CD4-positive, alpha-beta T cell treated with Interleukin-6 for 4 hours (primary cell): ENCODE measurements around the gene HLCS.

Experiments
- DNase-seq: peaks from one replicate; pipeline ENCODE4 v3.0.0-alpha.2; 2020; ENCODE audit warnings: mixed read lengths

The HLCS gene

GRCh38 chr21:36985751-36986594 lies 19.5 kb upstream of the HLCS start:
- no peak for DNase-seq

- DNase-seq, result no peak
Observed at GRCh38 chr21:36981977-36982700, 15.7 kb upstream of the HLCS start.

GRCh38 chr21:36981049-36981391 lies 14.6 kb upstream of the HLCS start:
- no peak for DNase-seq

- DNase-seq, result peak; percentile 20
Observed at GRCh38 chr21:36980280-36981048, 14.0 kb upstream of the HLCS start.

GRCh38 chr21:36976882-36977651 lies 10.6 kb upstream of the HLCS start:
- peak; percentile 23 for DNase-seq

GRCh38 chr21:36976228-36976861 lies 9.9 kb upstream of the HLCS start:
- DNase-seq, result no peak

- no peak for DNase-seq
Observed at GRCh38 chr21:36974851-36975192, 8.4 kb upstream of the HLCS start.

GRCh38 chr21:36973986-36974850 lies 7.7 kb upstream of the HLCS start:
- DNase-seq, result no peak

- no peak for DNase-seq
Observed at GRCh38 chr21:36968976-36969375, 2.5 kb upstream of the HLCS start.

- DNase-seq, result no peak
Observed at GRCh38 chr21:36968414-36968813, 1.9 kb upstream of the HLCS start.

GRCh38 chr21:36966821-36967768 lies 626 bp upstream of the HLCS start:
- no peak for DNase-seq

GRCh38 chr21:36965720-36966065 lies 776 bp downstream of the HLCS start:
- no peak for DNase-seq

- no peak for DNase-seq
Observed at GRCh38 chr21:36964827-36965719, 1.4 kb downstream of the HLCS start.

- DNase-seq, result no peak
Observed at GRCh38 chr21:36964398-36964797, 2.1 kb downstream of the HLCS start.

- DNase-seq, result no peak
Observed at GRCh38 chr21:36962098-36962780, 4.2 kb downstream of the HLCS start.

GRCh38 chr21:36960676-36961284 lies 5.7 kb downstream of the HLCS start:
- no peak for DNase-seq

GRCh38 chr21:36959020-36959835 lies 7.2 kb downstream of the HLCS start:
- DNase-seq, result no peak
